Mesenteric fat pad (tissue), 1 donor: ENCODE measurements around the gene UMODL1. TPM values are rescaled to one million over a fixed set of nuclear protein-coding genes. Genes with fewer than 3 reads are reported as not detected.

ENCODE experiments used
- DNase-seq: peaks from one replicate; pipeline ENCODE4 v3.0.0-alpha.2; 2020; ENCODE audit warnings: low spot score
- total RNA-seq: library from RNA; stranded (reverse); fragmentation: NEBNext Ultra II Directional; extraction: Animal tissue kit (Norgen Biotek cat#: 25700); gene quantifications from one replicate; pipeline ENCODE4 v1.2.1, GENCODE V29; 2021
- donor health status: DM: yes; HTN: yes; CAD: no.

Gene UMODL1
- total RNA-seq, 1 donor from 2014 or later, result not detected

- no peak for DNase-seq
Observed at GRCh38 chr21:42039911-42040351, 31.2 kb upstream of the UMODL1 start.

DNA sequence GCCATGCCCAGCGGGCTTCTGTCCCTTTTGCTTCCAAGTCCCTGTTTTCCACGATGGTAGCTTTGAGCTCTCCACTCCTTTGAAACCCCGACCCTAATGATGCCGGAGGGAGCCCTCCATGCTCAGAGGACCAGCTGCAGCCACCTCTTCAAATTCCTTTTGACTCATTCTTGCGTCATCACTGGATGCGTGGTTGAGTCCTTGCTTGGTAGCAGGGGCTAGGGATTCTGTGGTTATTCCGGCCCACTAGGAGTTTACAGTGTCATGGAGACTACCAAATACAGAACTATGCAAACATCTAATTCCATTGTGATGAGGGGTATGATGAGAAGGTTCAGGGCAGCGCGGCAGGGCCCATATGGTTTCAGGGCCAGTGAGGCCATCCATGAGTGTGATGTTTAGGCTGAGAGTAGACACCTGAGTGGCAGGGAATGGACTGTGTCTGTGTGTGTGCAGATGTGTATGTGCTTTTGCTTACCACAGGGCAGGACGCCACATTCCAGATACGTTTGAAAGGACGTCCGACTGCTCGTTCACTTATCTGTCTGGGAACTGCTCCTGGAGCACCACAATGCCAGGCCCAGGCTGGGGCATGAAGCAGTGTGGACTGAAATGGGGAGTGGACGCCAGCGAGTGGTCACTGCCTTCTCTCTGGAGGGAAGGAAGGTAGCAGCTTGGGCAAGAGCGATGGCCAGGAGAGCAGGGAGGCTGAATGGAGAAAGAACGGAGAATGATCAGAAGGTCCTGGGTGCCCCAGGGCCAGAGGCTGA is 30.5 kb upstream of the UMODL1 start:
- DNase-seq, result no peak

GRCh38 chr21:42041246-42041645 is 29.9 kb upstream of the UMODL1 start:
- no peak for DNase-seq

GRCh38 chr21:42041711-42042110 is 29.4 kb upstream of the UMODL1 start:
- no peak for DNase-seq

- no peak for DNase-seq
Observed at GRCh38 chr21:42042651-42043050, 28.5 kb upstream of the UMODL1 start.

- no peak for DNase-seq
Observed at GRCh38 chr21:42043201-42043895, 27.8 kb upstream of the UMODL1 start.

DNA sequence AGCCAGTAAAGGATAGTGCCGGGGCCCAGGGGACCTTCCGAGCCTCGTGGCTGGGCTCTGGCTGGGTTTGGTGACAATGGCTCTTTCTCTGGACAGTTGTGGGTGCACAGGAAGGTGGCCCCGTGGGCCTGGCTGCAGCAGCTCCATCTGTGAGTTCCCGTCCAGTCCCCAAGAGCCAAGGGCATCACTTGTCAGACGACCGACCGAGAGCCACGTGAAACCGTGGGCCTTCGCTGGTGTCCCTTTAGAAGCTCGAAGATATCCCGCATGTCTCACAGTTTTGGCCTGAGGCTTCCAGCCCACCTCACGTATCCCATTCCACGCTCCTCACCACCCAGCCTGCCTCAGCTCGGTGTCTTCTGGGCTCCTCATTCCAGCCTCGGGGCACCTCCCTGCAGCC is 27.2 kb upstream of the UMODL1 start:
- DNase-seq, result no peak

DNA sequence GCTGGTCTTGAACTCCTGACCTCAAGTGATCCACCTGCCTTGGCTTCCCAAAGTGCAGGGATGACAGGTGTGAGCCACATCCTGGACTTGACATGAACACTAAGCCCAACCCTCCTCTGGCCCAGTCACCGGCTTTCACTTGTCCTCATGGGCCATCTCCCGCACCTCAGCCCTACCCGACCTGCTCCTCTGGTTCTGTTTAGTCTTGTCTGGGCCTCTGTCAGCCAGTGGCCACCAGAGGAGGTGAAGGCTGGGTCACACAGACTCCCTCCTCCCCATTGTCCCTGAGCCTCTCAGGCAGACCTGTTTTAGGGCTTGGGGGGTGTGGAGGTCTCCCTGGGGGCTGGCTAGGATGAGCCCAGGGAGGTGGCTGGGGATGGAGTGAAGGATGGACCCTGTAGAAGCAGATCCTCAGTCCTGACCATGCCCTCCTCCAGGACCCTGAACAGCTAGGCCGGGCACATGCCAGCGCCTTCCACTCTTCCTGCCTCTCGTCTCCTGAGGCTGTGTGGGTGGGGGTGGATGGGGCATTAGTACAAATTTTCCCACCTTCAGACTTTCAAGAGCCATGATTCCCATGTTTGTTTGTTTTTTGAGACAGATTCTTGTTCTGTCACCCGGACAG is 26.1 kb upstream of the UMODL1 start:
- DNase-seq, result no peak

DNA sequence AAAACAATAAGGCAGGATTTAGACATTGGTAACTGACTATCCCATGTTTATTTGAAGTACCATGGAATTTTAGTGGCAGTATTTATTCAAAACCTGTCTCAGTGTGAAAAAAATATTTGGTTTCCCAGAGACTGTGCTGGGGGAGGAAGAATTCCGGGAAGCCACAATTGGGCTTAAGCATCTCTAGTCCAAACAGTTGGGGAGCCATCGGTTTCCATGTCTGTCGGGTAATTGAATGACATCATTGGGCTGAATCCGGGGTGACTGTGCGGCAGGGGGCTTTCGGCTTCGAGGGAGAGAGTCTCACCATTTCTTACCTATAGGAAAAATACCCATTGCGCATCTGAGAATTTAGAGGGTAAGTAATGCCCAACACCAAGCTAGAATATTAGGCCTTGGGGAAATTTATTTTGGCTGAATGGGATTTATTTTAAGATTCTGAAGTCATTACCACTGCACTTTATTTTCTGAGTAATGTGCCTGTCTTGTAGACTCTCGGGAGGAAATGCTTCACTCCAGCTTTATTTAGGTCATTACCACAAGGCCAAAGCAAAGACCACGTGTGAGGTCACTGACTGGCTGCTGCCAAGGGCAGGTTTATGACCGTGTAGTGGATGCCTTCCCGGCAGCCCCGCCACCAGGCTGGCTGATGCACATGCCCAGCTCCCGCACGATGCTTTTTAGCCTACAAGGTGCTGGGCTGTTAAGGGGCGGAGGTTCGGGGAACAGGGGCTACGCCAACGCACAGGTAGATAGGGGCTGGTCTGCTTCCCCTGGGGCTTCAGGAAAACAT is 23.1 kb upstream of the UMODL1 start:
- DNase-seq, result no peak

- DNase-seq, result no peak
Observed at GRCh38 chr21:42048870-42049577, 22.1 kb upstream of the UMODL1 start.

DNA sequence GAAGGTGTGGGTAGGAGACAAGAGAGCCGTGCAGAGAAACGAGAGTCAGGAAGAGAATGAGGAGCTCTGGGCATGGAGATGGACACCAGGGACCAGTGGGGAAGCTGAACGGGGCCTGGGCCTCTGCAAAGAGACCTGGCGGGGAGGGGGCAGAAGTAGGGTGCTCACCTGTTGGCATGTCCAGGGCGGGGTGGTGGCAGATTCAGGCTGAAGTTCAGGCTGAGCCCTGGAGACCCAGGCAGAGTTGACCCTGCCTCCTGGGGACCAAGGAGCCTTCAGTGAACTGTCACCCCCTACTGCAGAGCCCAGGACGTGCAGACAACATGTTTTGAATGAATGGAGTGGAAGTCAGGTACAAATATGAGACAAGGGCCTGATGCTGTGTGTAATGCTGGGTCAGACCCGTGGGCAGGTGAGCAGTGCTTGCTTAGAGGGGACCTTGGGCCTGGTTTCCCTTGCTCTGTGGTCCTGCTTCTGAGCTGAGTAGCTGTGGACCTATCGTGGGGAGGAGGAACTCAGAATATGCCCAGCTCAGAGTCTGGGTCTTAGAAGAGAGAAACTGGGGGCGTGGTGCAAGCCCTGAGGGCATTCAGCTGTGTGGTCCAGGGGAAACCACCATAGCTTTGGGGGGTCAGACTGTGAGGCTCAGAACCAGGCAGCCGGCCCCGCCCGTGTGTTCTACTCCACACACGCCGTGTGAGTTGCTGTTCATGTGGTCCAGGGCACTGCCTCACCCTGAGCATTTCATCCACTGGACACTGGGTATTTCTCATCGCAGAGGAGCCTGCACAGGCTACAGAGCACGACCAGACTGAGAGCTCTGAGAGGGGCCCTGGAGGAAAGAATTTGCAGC is 21.3 kb upstream of the UMODL1 start:
- no peak for DNase-seq

- DNase-seq, result no peak
Observed at GRCh38 chr21:42051788-42052187, 19.3 kb upstream of the UMODL1 start.

GRCh38 chr21:42055425-42055824 is 15.7 kb upstream of the UMODL1 start:
- DNase-seq, result no peak

- no peak for DNase-seq
Observed at GRCh38 chr21:42056468-42056867, 14.6 kb upstream of the UMODL1 start.

DNA sequence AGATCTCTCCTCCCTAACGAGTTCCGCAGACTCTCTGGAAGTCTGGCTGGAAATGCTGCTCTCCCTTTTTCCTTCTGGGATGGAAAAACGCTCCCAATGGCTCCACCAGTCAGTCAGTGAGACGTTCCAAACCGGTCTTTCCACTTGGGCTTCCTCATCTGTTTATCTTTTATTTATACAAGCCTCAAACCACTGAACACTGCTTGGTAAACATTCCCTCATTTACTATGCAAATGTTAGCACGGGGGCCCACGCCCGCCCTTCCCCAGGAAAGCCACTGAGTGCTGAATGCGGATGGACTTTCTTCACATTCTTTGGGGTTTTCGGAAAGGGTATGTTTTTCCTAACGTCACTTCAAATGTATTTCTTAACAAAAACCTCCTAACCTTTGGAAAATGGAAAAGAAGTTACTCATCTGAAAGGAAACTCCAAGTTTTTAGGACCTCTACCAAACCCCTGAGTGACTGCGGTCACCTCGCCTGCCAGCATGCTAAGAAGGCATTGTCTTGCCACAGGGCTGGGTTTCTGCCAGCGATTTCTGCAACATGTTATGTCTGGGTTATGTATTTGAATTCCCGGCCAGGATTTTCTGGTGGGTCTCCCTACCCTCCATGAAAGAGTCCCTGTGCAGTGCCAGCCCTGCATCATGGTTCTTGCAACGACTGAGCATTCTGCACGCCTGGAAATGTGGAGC is 14.0 kb upstream of the UMODL1 start:
- no peak for DNase-seq

GRCh38 chr21:42057851-42058437 is 13.2 kb upstream of the UMODL1 start:
- no peak for DNase-seq

GRCh38 chr21:42058631-42059111 is 12.4 kb upstream of the UMODL1 start:
- no peak for DNase-seq

DNA sequence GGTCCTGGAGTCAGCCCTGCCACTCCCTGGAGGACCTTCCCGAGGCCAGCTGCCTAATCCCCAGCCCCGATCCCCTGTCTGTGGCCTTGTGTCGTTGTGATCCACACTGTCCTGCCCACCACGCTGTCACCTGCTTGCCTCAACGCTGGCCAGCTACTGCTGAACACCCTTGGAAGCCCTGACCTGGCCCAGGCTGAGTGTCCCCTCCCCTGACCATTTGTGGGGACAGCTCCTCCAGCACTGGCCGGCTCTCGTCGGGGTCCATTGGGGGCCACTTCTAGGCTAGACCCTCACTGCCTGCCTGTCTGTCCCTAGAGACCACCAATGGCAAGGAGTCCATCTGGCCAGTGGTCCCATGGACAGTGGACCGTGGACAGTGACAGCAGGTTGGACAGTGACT is 12.0 kb upstream of the UMODL1 start:
- DNase-seq, result no peak

DNA sequence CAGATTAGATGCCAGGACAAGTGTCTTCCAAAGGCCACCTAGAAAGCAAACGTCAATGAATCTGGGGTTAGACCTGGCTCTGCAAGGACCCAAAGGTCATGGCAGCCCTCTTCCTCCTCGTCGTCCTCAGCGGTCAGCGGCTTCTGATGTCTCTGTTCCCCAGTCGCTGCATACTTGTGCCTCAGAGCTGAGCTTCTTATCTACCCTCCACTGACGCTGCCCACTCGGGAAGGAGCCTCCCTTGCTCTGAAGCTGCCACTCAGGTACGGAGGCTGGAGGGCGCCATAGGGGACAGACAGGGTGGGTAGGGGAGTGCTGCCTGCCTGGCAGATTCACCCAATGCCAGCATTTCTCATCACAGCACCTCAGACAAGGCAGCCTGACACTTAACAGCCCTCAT is 11.4 kb upstream of the UMODL1 start:
- DNase-seq, result no peak
